DMS153 (cell line): ENCODE data around the gene CLCN3.
"Not testable (repeated sequence)": the region's sequence is repeated elsewhere in the genome, so short reads cannot be mapped to it uniquely, and the experiment has no call there.

Experiments
- DNase-seq: peaks from one replicate; lab custom pipeline; 2025; lab: John Stamatoyannopoulos, UW

CLCN3 gene

DNA sequence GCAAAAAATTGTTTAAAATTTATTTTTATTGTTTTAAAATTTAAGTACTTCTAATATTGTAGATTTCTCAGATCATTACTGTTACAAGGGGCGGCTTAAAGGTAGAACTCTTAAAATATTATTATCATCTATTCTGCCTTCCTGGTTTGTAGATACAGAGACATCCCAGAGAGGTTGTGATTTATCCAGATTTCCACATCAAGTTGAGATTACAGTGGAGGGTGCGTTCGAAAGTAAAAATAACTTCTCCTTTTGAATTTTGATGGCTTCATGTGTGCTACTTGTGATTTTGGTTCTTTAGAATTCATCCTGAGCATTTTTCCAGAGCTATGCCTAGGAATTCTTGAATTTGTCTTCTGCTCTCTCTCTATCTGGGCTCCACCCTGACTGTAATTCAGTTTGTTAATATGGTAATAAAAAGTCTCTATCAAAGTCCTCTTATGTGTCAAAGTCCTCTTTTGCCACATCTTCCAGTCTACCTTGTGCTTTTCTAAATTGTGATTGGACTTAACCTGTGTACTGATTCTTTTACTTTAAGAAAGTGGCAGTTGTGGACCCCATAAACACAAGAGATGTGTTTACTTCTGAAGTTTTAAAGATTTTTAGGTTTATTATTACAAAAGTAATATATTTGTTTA lies 37.2 kb downstream of the CLCN3 start:
- DNase-seq = no peak

DNA sequence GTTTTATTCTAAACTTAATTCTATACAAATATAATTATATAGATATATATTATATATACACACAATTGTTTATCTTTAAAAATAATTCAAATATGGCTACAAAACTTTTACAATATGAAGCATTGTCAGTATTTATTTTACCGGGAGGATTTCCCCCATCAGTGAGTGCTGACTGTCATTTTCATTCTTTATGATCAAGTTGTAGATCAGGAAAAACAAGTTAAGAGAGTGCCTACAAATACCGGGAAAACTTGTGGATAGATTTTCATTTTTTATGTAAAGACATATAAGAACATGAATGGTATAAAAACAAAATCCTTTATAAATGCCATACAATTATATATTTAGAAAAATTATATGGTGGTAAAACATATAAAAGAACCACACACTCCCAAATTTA lies 37.8 kb downstream of the CLCN3 start:
- no peak for DNase-seq

DNA sequence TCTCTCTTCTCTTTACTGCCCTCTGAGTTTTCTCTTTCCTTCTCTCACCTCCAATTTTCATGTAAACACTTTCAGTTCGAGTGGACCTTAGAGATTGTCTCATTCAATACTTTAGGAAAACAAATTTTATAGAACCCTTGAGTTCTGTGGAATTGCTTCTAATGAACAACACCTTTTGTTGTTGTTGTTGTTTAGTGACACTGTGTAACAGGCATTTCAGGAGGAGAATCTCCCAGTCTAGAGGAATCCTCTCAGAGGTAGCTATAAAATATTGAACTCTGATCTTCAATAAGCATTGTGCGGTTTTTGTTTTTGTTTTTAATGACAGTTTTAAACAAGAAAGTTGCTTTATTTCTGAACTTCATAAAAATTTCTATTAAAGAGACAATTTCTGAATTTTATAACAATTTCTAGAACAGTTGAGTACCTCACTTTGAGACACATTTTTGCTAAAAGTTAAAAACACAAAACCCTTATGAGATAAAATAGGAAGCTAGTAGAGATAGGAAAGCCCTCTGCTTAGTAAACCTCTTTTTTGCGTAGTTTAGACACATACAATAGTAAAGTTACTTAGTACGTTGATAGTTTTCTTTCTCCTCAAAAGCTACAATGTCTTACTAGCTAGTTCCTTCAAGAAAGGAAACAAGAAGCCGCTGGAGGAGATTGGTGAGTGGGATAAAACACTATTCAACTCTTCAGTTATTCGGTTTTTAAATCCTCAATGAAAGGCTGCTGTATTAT lies 38.8 kb downstream of the CLCN3 start:
- no peak for DNase-seq

DNA sequence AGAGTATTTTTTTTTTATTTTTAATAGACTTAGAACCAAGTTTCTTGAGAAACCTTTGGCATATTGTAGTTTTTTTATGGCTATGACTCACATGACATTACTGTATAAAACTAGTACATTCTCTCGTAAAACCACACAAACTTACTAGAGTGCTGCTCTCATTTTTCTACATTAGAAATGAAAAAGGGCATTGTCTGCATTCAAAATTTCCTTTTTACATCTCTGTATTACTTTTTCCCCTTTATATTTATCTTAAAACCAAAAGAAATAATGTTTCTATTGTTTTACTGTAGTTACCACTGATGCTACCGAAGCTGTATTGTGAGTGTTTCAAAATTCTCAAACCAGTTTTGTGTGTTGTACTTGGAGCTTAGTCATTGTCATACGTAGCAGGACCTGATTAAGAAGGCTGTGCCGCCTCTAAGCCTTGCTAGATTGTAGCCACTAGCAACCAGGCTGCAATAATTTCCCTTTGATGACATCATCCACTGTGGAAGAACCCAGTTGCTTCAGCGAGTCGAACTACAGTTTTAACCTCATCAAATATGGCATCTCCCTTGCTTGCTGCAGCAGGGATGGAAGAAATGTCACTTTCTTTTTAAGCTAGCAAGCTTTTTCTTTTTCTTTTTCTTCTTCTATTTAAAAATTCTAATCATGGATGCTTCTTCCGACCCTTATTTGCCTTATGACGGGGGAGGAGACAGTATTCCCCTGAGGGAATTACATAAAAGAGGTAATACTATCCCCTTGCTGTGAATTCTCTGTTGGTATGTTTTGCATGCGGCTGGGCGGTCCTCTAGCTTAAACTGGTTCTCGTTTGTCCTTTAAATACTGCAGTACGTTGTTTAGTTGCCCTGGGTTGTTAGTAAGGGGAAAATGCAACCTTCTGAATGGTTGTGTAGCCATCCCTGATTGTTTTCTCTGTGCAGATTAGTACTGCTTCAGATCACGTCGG lies 39.6 kb downstream of the CLCN3 start:
- DNase-seq = peak; percentile 92

DNA sequence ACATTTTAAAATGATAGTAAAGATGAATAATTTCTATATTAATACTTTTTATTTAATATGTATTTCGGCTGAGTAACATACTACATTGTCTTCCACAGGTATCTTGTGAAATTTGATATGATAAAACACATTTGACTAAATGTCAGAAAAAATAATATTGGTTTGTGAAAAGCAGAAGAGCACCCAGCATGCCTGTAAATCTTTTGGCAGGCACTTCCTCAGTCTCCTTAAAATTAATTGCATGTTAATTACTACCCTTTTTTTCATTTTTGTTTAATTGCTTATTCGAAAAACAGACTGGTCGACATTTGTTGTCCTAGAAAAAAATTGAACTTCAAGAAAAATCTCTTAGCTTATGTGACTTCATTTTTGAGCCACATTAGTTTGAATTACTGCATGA lies 40.6 kb downstream of the CLCN3 start:
- DNase-seq = no peak

DNA sequence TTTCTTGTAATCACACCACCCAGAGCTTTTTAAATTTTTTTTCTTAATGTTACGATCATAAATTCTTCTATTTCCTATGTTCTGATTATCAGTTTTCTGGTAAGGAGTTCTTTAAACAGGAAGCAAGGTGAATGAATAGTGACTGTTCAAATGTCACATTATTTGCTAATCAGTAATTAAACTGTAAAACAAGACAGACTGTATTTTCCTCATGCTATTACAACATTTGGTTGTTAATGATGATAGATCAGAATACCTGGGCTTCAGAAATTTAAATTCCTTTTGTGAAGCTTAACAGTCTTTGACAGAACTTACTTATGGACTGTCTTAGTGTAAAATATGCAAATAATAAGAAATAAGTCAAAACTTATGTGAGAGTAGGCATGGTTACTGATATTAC lies 41.4 kb downstream of the CLCN3 start:
- DNase-seq = no peak

DNA sequence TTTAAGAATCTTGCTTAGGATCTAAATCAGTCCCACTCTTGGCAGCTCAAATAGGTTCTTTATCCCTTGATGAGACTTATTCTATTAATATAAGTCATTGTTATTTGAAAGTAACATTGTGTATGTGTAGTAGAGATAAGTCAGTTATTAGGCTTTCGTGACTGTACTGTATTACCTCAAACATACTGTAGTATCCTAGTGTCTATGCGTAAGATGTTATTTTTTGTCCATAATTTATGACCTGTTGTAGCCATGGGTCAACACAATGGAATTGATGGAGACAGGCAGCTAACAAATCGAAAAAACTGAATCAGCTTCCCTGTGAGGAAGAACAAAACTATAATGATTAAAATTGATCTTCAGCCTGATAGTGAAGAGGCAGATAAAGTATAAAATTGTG lies 41.8 kb downstream of the CLCN3 start:
- no peak for DNase-seq

DNA sequence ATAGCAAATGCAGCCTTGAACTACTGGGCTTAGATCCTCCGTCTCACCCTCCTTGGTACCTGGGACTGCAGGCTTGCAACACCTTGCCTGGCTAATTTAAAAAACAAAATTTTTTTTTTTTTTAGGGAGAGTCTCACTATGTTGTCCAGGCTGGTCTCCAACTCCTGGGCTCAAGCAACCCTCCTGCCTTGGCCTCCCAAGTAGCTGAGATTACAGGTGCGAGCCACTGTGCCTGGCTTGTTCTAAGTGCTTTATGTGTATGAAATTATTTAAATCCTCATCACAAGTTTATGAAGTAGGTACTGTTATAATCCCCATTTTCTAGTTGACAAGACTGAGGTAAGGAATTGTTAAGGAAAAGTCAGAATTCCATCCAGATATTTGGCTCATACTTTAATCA lies 43.0 kb downstream of the CLCN3 start:
- DNase-seq = no peak

DNA sequence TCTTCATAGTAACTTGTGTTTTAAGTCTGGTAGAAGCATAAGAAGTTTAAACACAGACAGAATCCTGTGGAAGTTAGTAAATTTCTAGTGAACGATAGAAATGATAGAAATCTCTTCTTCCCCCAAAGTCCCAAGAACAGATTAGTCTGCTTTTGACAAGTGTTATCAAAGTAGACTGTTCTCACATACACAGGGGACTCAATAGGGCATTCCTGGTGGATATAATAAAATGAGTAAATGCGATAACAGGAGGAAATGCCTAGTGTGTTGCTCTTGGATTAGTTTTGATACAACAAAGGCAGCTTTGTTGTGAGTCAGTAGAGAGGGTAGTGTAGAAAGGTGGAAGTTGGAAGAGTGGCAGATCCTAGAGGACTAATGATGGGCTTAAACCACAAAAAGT lies 43.5 kb downstream of the CLCN3 start:
- no peak for DNase-seq

DNA sequence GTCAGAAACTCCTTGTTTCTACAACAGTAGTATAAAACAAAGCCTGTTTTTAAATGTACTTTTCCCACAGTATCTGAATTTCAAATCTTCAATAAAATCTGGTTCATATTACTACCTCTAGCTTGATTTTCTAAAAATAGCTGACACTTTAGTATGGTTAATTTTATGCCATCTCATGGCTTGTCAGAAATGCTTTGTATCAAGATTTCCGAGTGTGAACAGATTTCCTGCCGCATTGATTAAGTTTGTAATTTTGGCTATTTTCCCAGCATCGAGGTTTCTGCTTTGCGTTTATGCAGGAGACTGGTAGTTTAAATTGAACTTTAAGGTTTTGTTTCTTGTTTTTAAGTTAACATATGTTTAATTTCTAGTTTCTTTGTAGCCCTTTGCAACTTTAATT lies 44.2 kb downstream of the CLCN3 start:
- no peak for DNase-seq

DNA sequence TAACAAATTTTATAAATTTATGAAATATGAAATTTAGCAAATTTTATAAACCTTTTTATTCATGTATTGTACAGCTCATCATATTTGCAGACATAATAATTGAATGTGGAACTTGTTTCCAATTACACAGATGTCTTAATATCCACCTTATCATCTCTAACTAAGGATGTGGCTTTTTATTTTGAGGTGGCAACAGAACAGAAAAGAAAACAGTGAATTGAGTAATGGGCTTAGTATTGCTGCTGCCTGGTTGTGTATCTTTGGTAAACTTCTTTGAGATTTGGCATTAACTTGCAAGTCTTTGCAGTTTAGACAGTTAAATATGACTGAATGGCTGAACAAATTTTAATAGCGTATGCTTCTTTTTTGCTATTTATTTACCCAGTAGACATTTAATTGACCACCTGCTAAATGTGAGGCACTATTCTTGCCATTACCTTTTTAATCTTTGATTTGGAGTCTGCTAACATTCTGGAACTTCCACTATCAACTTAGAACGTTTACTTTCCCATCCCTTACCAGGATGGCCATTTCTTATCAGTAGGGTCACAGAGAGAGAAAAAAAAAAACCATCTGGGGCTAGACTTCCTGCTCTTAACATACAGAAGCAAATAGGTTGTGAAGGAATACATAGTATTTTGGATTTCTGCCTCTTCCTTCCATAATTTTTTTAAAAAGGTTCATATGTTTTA lies 44.8 kb downstream of the CLCN3 start:
- no peak for DNase-seq

DNA sequence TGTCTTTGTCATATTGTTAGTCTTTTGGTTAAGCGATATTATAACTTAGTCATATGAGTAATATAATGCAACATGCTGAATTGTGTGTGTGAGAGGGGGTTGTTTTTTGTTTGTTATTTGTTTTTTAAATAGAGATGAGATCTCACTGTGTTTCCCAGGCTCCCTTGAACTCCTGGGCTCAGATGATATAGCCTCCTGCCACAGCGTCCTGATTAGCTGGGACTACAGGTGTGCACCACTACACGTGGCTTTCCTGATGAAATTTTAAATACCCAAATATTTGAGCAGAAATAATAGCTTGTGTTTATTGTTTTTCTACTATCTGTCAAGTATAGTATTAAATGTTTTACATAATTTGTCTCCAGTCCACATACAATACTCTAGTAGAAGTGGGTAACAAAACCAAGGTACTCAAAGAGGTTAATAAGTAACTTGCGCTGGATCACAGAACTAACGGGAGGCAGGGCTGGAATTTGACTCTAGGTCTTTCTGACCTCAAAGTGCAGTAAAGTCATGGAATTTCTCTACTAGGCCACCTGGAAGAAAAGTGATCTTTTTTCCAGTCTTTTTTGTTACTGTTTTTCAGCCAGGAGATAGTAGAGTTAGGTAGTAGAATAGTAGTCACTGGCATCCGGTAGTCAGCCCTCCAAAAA lies 47.8 kb downstream of the CLCN3 start:
- DNase-seq = no peak

DNA sequence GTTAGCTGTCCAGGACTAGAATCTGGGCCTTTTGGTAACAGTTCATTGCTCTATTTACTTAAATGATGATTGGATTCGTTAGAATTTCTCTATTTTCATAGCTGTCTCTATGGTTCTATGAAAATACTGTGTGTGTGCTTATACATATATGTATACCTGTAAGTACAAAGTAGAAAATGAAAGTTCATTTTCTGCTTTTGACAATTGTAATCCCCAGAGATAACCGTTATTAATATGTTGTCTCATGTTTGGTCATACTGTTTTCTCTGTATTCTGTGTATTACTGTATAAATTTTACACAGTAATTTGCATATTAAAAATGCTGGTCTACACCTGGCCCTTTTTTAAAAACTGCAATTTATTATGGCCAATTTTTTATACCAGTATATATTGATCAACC lies 55.4 kb downstream of the CLCN3 start:
- DNase-seq = no peak

DNA sequence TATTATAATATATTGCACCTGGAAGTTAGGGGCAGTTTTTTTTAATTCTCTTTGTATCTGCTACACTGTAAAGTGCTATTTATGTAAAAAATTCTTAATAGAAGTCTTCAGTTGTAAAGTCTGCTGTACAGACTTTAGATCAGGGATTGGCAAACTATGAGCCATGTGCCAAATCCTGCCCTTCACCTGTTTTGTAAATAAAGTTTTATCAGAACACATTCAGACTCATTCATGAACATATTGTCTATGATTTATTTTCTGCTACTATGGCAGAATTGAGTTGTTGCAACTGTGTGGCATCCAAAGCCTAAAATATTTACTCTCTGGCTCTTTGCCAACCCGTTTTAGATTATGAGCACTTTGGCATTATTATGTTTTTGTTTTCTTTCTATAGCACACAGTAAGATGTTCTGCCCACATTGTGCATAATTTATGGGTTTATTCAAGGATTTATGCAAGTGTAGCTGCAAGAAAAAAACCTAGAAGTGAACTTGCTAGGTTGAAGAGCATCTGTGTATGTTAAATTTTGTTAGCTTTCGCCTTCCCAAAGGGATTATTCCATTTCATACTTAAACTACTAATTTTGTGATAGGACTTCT lies 56.9 kb downstream of the CLCN3 start:
- no peak for DNase-seq

DNA sequence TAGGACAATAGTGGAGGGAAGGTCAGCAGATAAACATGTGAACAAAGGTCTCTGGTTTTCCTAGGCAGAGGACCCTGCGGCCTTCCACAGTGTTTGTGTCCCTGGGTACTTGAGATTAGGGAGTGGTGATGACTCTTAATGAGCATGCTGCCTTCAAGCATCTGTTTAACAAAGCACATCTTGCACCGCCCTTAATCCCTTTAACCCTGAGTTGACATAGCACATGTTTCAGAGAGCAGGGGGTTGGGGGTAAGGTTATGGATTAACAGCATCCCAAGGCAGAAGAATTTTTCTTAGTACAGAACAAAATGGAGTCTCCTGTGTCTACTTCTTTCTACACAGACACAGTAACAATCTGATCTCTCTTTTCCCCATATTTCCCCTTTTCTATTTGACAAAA lies 58.1 kb downstream of the CLCN3 start:
- DNase-seq = not testable (repeated sequence)

DNA sequence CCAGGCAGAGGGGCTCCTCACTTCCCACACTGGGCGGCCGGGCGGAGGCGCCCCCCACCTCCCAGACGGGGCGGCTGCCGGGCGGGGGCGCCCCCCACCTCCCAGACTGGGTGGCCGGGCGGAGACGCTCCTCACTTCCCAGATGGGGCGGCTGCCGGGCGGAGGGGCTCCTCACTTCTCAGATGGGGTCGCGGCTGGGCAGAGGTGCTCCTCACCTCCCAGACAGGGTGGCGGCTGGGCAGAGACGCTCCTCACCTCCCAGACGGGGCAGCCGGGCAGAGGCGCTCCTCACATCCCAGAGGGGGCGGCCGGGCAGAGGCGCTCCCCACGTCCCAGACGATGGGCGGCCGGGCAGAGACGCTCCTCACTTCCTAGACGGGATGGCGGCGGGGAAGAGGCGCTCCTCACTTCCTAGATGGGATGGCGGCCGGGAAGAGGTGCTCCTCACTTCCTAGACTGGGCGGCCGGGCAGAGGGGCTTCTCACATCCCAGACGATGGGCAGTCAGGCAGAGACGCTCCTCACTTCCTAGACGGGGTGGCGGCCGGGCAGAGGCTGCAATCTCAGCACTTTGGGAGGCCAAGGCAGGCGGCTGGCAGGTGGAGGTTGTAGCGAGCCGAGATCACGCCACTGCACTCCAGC lies 58.7 kb downstream of the CLCN3 start:
- DNase-seq = not testable (repeated sequence)

DNA sequence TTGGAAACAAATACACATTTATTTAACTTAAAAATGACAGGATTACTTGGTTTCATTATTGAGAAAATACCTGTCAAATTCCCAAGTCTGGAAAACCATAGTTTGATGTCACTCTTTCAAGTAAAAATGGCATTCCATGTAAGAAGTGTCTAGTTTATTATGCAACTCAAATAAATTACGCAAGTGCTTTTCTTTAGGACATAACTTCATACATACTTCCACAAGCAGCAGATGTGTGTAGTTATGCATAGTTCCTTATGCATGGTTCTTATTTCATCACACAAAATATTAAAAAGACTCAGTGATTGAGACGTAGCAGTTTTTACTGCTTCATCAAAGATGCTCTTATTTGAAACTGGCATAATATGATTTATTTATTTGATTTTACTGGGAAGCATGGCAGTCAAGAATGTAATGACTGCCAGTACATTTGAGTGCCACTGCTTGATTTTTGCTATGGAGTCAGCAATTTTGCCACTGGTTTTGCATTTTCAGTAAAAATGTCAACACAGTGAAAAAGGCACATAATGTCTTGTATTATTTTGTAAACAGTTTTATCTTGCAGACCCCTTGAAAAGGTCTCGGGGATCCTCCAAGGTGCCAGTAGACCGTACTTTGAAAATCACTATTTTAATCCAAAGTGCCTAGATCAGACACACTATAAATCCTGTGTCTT lies 62.1 kb downstream of the CLCN3 start:
- DNase-seq = no peak

DNA sequence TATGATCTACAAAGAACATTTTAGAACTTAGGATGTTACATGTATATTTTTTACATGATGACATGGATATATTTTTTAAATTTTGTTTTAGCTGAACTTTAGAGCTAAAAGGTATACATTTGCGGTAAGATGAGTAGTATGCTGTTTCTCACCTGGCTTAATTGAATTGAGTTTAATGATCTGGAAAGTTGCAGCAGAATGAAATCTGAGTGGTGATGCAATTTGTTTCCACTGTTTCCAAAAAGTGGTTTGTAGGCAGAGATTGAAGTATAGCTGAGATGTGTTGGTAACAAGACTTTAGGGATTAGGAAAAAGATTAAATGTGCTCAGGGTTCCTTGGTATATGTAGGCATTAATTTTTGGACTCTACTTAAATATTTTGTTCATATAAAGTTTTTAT lies 69.3 kb downstream of the CLCN3 start:
- DNase-seq = no peak

DNA sequence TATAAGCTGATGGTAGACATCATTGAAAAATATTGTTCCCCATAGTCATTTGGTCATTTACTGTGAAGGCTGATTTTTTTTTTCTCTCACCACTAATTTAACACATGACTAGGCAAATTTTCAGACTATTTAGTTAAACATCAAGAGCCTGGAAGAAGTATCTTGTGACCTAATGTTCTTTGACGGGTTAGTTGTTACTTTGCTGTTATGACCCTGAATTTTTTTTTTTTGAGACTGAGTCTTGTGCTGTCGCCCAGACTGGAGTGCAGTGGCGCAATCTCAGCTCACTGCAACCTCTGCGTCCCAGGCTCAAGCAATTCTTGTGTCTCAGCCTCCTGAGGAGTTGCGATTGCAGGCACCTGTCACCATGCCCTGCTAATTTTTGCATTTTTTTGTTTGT lies 70.4 kb downstream of the CLCN3 start:
- DNase-seq = no peak

DNA sequence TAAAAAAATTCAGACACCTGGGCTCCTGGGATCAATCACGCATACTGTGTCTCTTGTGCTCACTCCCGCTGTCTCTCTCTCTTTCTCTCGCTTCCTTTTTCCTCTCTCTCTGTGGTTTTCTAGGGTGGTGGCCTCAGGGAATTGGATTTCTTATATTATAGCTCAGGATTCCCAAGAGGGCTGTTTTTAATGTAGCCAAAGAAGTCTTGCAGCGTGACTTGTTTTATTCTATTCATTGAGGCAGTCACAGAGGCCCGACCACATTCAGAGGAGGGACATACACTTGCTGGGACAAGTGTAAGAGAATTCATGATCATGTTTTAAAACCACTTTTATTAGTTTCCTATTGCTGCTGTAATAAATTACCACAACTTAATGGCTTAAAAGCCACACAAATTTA lies 78.0 kb downstream of the CLCN3 start:
- no peak for DNase-seq
